ENCODE results near the gene VAV3. TPM values are rescaled to one million over a fixed set of nuclear protein-coding genes. Genes with fewer than 3 reads are reported as not detected.

Gene VAV3
- total and polyA plus RNA-seq, 2 donors (not counting 1 experiment from before 2014, with no cell fraction given) = not detected

DNA sequence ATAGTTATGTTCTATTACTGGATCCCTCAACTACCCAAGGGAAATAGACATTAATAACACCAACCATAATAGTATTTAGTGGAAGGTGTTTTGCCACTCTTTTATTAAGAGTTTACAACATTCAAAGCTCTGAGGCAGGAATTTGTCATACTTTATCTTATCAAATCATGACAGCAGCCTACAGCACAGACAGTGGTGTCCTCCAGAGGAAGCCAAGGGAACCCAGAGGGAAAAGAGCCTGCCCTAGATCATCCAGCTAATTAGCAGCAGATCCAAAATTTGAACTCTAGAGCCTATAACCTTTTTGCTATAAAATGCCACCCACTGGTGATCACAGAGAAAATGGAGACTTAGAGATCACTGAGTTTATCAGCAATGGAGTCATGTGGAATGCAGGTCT lies 18.2 kb downstream of the VAV3 start:
- Histone ChIP-seq H3K9ac (ENCODE audit: insufficient read depth, low read length) (no peak overlapping the region), H3K4me2 (ENCODE audit: extremely low read depth, insufficient read depth, low read length) (no peak overlapping the region), H3K36me3 (ENCODE audit: control insufficient read depth, insufficient read depth, low read length) (no peaks in the 10 kb centered on the region), H4K20me1 (ENCODE audit: control insufficient read depth, extremely low read depth, insufficient read depth, low read length) (no peaks in the 10 kb centered on the region), H2AFZ (ENCODE audit: low read length) (no peak overlapping the region), H3K9me3 (ENCODE audit: control insufficient read depth, insufficient read depth, low read depth, low read length) (no peaks in the 10 kb centered on the region), H3K79me2 (ENCODE audit: control insufficient read depth, insufficient read depth, low read length) (no peaks in the 10 kb centered on the region), H3K4me3 (replicated peaks in 1 of 4; ENCODE audit: control extremely low read depth in 1 of 4, insufficient read depth in 1 of 4, low read depth in 3 of 4, low read length in 4 of 4) (no peak overlapping the region), H3K27ac (ENCODE audit: insufficient read depth, low read length) (no peak overlapping the region), H3K4me1 (ENCODE audit: control insufficient read depth, extremely low read depth, insufficient read depth, low read length) (no peaks in the 10 kb centered on the region), H3K27me3 (ENCODE audit: control insufficient read depth, insufficient read depth, low read length) (no peaks in the 10 kb centered on the region)
- TF ChIP-seq EZH2 (IDR thresholded peaks at IDR 0.05; ENCODE audit: low read length, missing control alignments) = no peak
- TF ChIP-seq, protein P1, sequence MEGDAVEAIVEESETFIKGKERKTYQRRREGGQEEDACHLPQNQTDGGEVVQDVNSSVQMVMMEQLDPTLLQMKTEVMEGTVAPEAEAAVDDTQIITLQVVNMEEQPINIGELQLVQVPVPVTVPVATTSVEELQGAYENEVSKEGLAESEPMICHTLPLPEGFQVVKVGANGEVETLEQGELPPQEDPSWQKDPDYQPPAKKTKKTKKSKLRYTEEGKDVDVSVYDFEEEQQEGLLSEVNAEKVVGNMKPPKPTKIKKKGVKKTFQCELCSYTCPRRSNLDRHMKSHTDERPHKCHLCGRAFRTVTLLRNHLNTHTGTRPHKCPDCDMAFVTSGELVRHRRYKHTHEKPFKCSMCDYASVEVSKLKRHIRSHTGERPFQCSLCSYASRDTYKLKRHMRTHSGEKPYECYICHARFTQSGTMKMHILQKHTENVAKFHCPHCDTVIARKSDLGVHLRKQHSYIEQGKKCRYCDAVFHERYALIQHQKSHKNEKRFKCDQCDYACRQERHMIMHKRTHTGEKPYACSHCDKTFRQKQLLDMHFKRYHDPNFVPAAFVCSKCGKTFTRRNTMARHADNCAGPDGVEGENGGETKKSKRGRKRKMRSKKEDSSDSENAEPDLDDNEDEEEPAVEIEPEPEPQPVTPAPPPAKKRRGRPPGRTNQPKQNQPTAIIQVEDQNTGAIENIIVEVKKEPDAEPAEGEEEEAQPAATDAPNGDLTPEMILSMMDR (conservative IDR thresholded peaks at IDR 0.05 in 1 of 2, IDR thresholded peaks at IDR 0.05 in 1 of 2; ENCODE audit: low read depth in 1 of 2, low read length in 2 of 2) = no peak
- no peak for DNase-seq (ENCODE audit: low read depth in 2 of 2)

DNA sequence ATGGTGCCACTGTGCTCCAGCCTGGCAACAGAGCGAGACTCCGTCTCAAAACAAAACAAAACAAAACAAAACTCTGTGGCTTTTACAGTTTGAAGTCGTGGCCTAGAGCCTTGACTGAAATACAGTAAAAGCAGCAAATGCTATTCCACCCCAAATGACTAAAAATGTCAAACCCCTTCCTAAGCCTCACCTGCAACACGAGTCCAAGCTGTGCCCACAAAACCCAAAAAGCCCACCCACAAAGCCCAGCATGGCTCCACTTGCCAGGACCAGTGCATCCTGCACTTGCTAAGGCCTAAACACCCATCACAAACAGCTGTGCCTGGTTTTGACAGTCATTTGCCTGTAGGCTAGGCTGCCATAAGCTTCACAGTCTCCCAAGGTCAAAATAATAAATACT lies 21.3 kb downstream of the VAV3 start:
- Histone ChIP-seq H3K9ac (ENCODE audit: insufficient read depth, low read length) (no peak overlapping the region), H3K79me2 (ENCODE audit: control insufficient read depth, insufficient read depth, low read length) (no peaks in the 10 kb centered on the region), H3K27ac (ENCODE audit: insufficient read depth, low read length) (no peak overlapping the region), H3K4me3 (replicated peaks in 1 of 4; ENCODE audit: control extremely low read depth in 1 of 4, insufficient read depth in 1 of 4, low read depth in 3 of 4, low read length in 4 of 4) (no peak overlapping the region), H3K4me1 (ENCODE audit: control insufficient read depth, extremely low read depth, insufficient read depth, low read length) (no peaks in the 10 kb centered on the region), H3K4me2 (ENCODE audit: extremely low read depth, insufficient read depth, low read length) (no peak overlapping the region), H3K36me3 (ENCODE audit: control insufficient read depth, insufficient read depth, low read length) (no peaks in the 10 kb centered on the region), H2AFZ (ENCODE audit: low read length) (no peak overlapping the region), H3K9me3 (ENCODE audit: control insufficient read depth, insufficient read depth, low read depth, low read length) (no peaks in the 10 kb centered on the region), H4K20me1 (ENCODE audit: control insufficient read depth, extremely low read depth, insufficient read depth, low read length) (no peaks in the 10 kb centered on the region), H3K27me3 (ENCODE audit: control insufficient read depth, insufficient read depth, low read length) (no peaks in the 10 kb centered on the region)
- TF ChIP-seq EZH2 (IDR thresholded peaks at IDR 0.05; ENCODE audit: low read length, missing control alignments) = no peak
- TF ChIP-seq, protein P1 (conservative IDR thresholded peaks at IDR 0.05 in 1 of 2, IDR thresholded peaks at IDR 0.05 in 1 of 2; ENCODE audit: low read depth in 1 of 2, low read length in 2 of 2) = no peak
- DNase-seq (ENCODE audit: low read depth in 2 of 2) = no peak

DNA sequence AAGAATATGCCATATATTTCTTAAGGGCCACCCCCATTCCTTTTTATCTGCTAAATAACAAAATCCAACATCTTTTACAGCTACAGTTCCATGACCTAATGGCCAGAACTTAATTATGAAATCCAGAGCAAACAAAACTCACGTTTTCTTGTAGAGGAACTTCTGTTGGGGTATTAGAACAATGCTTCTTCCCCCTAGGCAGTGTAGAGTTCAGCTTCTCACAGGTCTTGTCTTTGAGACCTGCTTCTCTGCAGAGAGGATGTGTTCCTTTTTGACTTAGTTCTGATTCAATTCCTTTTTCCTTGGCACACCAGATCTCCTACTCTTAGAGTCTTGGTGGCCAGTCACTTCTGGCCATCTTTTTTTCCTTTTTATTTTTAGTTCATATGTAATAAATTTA lies 22.2 kb downstream of the VAV3 start:
- Histone ChIP-seq H3K9me3 (ENCODE audit: control insufficient read depth, insufficient read depth, low read depth, low read length) (no peaks in the 10 kb centered on the region), H3K4me2 (ENCODE audit: extremely low read depth, insufficient read depth, low read length) (no peak overlapping the region), H3K27me3 (ENCODE audit: control insufficient read depth, insufficient read depth, low read length) (no peaks in the 10 kb centered on the region), H4K20me1 (ENCODE audit: control insufficient read depth, extremely low read depth, insufficient read depth, low read length) (no peaks in the 10 kb centered on the region), H3K4me3 (replicated peaks in 1 of 4; ENCODE audit: control extremely low read depth in 1 of 4, insufficient read depth in 1 of 4, low read depth in 3 of 4, low read length in 4 of 4) (no peak overlapping the region), H2AFZ (ENCODE audit: low read length) (no peak overlapping the region), H3K4me1 (ENCODE audit: control insufficient read depth, extremely low read depth, insufficient read depth, low read length) (no peaks in the 10 kb centered on the region), H3K27ac (ENCODE audit: insufficient read depth, low read length) (no peak overlapping the region), H3K9ac (ENCODE audit: insufficient read depth, low read length) (no peak overlapping the region), H3K36me3 (ENCODE audit: control insufficient read depth, insufficient read depth, low read length) (no peaks in the 10 kb centered on the region), H3K79me2 (ENCODE audit: control insufficient read depth, insufficient read depth, low read length) (no peaks in the 10 kb centered on the region)
- TF ChIP-seq EZH2 (IDR thresholded peaks at IDR 0.05; ENCODE audit: low read length, missing control alignments) = no peak
- TF ChIP-seq, protein P1 (conservative IDR thresholded peaks at IDR 0.05 in 1 of 2, IDR thresholded peaks at IDR 0.05 in 1 of 2; ENCODE audit: low read depth in 1 of 2, low read length in 2 of 2) = no peak
- no peak for DNase-seq (ENCODE audit: low read depth in 2 of 2)

All from fibroblast of lung (primary cell).